IMR-90 (cell line): ENCODE measurements around the gene ZNF423. TPM values are rescaled to one million over a fixed set of nuclear protein-coding genes. Genes with fewer than 3 reads are reported as not detected.

Experiments used
- ATAC-seq: fragments of 200-7000 bp; cut with Tn5 transposase; 2 replicates; pipeline ENCODE4 v1.9.1; 2020; ENCODE audit warnings: low read depth, mild to moderate bottlenecking, moderate library complexity
- BruUV-seq: library from RNA; stranded (reverse); fragments of 400-500 nt; replicated peaks from 2 replicates; lab custom pipeline; 2021; lab: Mats Ljungman, UMichigan
- CTCF ChIA-PET: fragments of 300-600 bp; formaldehyde crosslinking; extraction: SDS; loops from one replicate; lab custom pipeline; 2021; ENCODE audit warnings: antibody characterized with exemption; lab: Yijun Ruan, JAX
- POLR2A ChIA-PET: fragments of 300-600 bp; sonication (Branson Sonifier 250); formaldehyde crosslinking; loops from one replicate; lab custom pipeline; 2022; ENCODE audit warnings: antibody characterized with exemption; ENCODE audit not compliant: unreplicated experiment; lab: Charles Lee
- DNase-seq: peaks from one replicate; pipeline ENCODE4 v3.0.0; 2013
- H2AFZ ChIP-seq: replicated peaks from 2 replicates; pipeline ENCODE3; 2013; ENCODE audit warnings: low read length, mild to moderate bottlenecking; ENCODE audit not compliant: poor library complexity
- H2AK5ac ChIP-seq: 2 replicates; pipeline ENCODE4 v1.6.1; 2013; ENCODE audit warnings: low read depth, low read length, inconsistent platforms
- H2AK9ac ChIP-seq: replicated peaks from 2 replicates; pipeline ENCODE3; 2013; ENCODE audit warnings: mild to moderate bottlenecking, low read depth, low read length, moderate library complexity; ENCODE audit not compliant: poor library complexity
- H2BK120ac ChIP-seq: 2 replicates; pipeline ENCODE4 v1.6.1; 2013; ENCODE audit warnings: low read depth, low read length, inconsistent platforms
- H2BK15ac ChIP-seq: 3 replicates; pipeline ENCODE4 v1.6.1; 2013; ENCODE audit warnings: low read depth, low read length, inconsistent platforms
- H2BK20ac ChIP-seq: 2 replicates; pipeline ENCODE4 v1.6.1; 2013; ENCODE audit warnings: low read depth, mild to moderate bottlenecking, inconsistent platforms, low read length, moderate library complexity
- H2BK5ac ChIP-seq: 2 replicates; pipeline ENCODE4 v1.6.1; 2013; ENCODE audit warnings: mild to moderate bottlenecking, low read depth, low read length, inconsistent platforms; ENCODE audit not compliant: poor library complexity, severe bottlenecking
- H3K14ac ChIP-seq: replicated peaks from 2 replicates; pipeline ENCODE4 v1.6.1; 2013; ENCODE audit warnings: low read depth, low read length, inconsistent platforms
- H3K18ac ChIP-seq: 2 replicates; pipeline ENCODE4 v1.6.1; 2013; ENCODE audit warnings: low read depth, low read length, control low read depth
- H3K23ac ChIP-seq: 2 replicates; pipeline ENCODE4 v1.6.1; 2013; ENCODE audit warnings: low read depth, low read length, inconsistent platforms
- H3K27ac ChIP-seq: 2 replicates; pipeline ENCODE4 v1.5.1; 2013; ENCODE audit warnings: mild to moderate bottlenecking, control low read depth, low read length; ENCODE audit not compliant: insufficient read depth
- H3K27me3 ChIP-seq: 2 replicates; pipeline ENCODE4 v1.6.1; 2013; ENCODE audit warnings: low read length; ENCODE audit not compliant: control insufficient read depth, insufficient read depth
- H3K36me3 ChIP-seq: 2 replicates; pipeline ENCODE4 v1.6.1; 2013; ENCODE audit warnings: low read length, mixed read lengths; ENCODE audit not compliant: control insufficient read depth, insufficient read depth
- H3K4ac ChIP-seq: 2 replicates; pipeline ENCODE4 v1.6.1; 2013; ENCODE audit warnings: low read depth, low read length, inconsistent platforms
- H3K4me1 ChIP-seq: 2 replicates; pipeline ENCODE4 v1.6.1; 2013; ENCODE audit warnings: low read length, mixed read lengths; ENCODE audit not compliant: control insufficient read depth, insufficient read depth
- H3K4me2 ChIP-seq: 2 replicates; pipeline ENCODE4 v1.6.1; 2013; ENCODE audit warnings: low read depth, mild to moderate bottlenecking, control low read depth, low read length, moderate library complexity
- H3K4me3 ChIP-seq: 2 replicates; pipeline ENCODE4 v1.5.1; 2013; ENCODE audit warnings: low read depth, mild to moderate bottlenecking, control low read depth, low read length, moderate library complexity; ENCODE audit not compliant: insufficient read depth
- H3K56ac ChIP-seq: 2 replicates; pipeline ENCODE4 v1.6.1; 2013; ENCODE audit warnings: low read length, inconsistent platforms; ENCODE audit not compliant: insufficient read depth; ENCODE audit errors: extremely low read depth
- H3K79me1 ChIP-seq, 2 experiments: 2 replicates each; pipeline ENCODE4 v1.6.1; 2013; ENCODE audit warnings: low read length in 2 of 2, inconsistent platforms in 1 of 2, low read depth in 1 of 2
- H3K9ac ChIP-seq: 2 replicates; pipeline ENCODE4 v1.6.1; 2013; ENCODE audit warnings: low read depth, low read length, control low read depth
- H3K9me1 ChIP-seq: 2 replicates; pipeline ENCODE4 v1.6.1; 2013; ENCODE audit warnings: low read length, inconsistent platforms; ENCODE audit not compliant: insufficient read depth
- H3K9me3 ChIP-seq: 2 replicates; pipeline ENCODE4 v1.6.1; 2013; ENCODE audit warnings: low read length; ENCODE audit not compliant: control insufficient read depth, insufficient read depth
- H4K20me1 ChIP-seq: 2 replicates; pipeline ENCODE4 v1.6.1; 2013; ENCODE audit warnings: low read length, inconsistent platforms; ENCODE audit not compliant: insufficient read depth
- H4K5ac ChIP-seq: 2 replicates; pipeline ENCODE4 v1.6.1; 2013; ENCODE audit warnings: mild to moderate bottlenecking, low read depth, low read length, control low read depth
- H4K8ac ChIP-seq, 2 experiments: 2 replicates each; pipeline ENCODE4 v1.6.1; 2013; ENCODE audit warnings: low read depth in 2 of 2, low read length in 2 of 2, control low read depth in 1 of 2, inconsistent platforms in 1 of 2
- H4K91ac ChIP-seq: 2 replicates; pipeline ENCODE4 v1.6.1; 2013; ENCODE audit warnings: low read depth, low read length, inconsistent platforms; ENCODE audit not compliant: insufficient read depth
- BHLHE40 ChIP-seq: fragments of 150-350 bp; IDR thresholded peaks from 2 replicates; pipeline ENCODE4 v1.6.1; 2016; ENCODE audit warnings: mild to moderate bottlenecking, low read depth, low read length
- CEBPB ChIP-seq: IDR thresholded peaks from 2 replicates; pipeline ENCODE4 v1.6.1; 2012; ENCODE audit warnings: low read depth, low read length, improper control_type of control experiment
- CHD1 ChIP-seq: IDR thresholded peaks from 2 replicates; pipeline ENCODE4 v1.6.1; 2012; ENCODE audit warnings: low read depth, low read length, improper control_type of control experiment
- FOS ChIP-seq: fragments of 150-350 bp; IDR thresholded peaks from 2 replicates; pipeline ENCODE4 v1.6.1; 2016; ENCODE audit warnings: low read depth, low read length
- MAFK ChIP-seq: IDR thresholded peaks from 2 replicates; pipeline ENCODE4 v1.6.1; 2012; ENCODE audit warnings: low read depth, low read length, improper control_type of control experiment
- MAZ ChIP-seq: IDR thresholded peaks from 2 replicates; pipeline ENCODE4 v1.6.1; 2012; ENCODE audit warnings: low read depth, mild to moderate bottlenecking, low read length, improper control_type of control experiment, moderate library complexity, borderline replicate concordance
- MXI1 ChIP-seq: IDR thresholded peaks from 2 replicates; pipeline ENCODE4 v1.6.1; 2012; ENCODE audit warnings: low read depth, mild to moderate bottlenecking, low read length, moderate library complexity, borderline replicate concordance
- POLR2A ChIP-seq: IDR thresholded peaks from 2 replicates; pipeline ENCODE4 v1.6.1; 2012; ENCODE audit warnings: mild to moderate bottlenecking, low read depth, low read length
- RAD21 ChIP-seq: IDR thresholded peaks from 2 replicates; pipeline ENCODE4 v1.6.1; 2012; ENCODE audit warnings: low read length, improper control_type of control experiment
- RFX5 ChIP-seq: IDR thresholded peaks from 2 replicates; pipeline ENCODE4 v1.8.0; 2012; ENCODE audit warnings: low read depth, mild to moderate bottlenecking, low read length, moderate library complexity
- SMC3 ChIP-seq: fragments of 150-350 bp; IDR thresholded peaks from 2 replicates; pipeline ENCODE4 v1.6.1; 2016; ENCODE audit warnings: low read depth, mild to moderate bottlenecking, antibody characterized with exemption, low read length, moderate library complexity
- WGBS, 2 experiments: methylation state at CpG; one replicate each; pipeline versions ENCODE4 v1.1.5 to v1.1.7; 2013; ENCODE audit warnings: missing lambda C conversion rate in 2 of 2; ENCODE audit not compliant: insufficient read length in 1 of 2; ENCODE audit errors: extremely low coverage in 2 of 2; 5-methylcytosine and 5-hydroxymethylcytosine counted together
- dilution Hi-C: fragments of 300-500 bp; cut with HindIII; formaldehyde crosslinking; loops from one replicate; pipeline ENCODE4 v1.14.3; 2018; ENCODE audit warnings: low sequenced_read_pairs; ENCODE audit not compliant: unreplicated experiment
- in situ Hi-C: fragments of 300-500 bp; cut with MboI; formaldehyde crosslinking; loops from 3 replicates; pipeline ENCODE4 v1.14.3; 2019; ENCODE audit warnings: low sequenced_read_pairs, inconsistent platforms, mixed read lengths
- intact Hi-C: fragments of 100-400 bp; cut with micrococcal nuclease; formaldehyde crosslinking; loops from 2 replicates; pipeline ENCODE4 v1.10.0; 2022
- polyA plus RNA-seq, 3 experiments: library from polyadenylated mRNA; depleted of rRNA; stranded (reverse); fragments of >200 nt; gene quantifications; 2 replicates each; pipeline ENCODE4 v1.2.3, GENCODE V29; 2012; ENCODE audit warnings: low replicate concordance in 1 of 3
- total RNA-seq: library from RNA; depleted of rRNA; stranded (reverse); fragments of >200 nt; gene quantifications from 2 replicates; pipeline ENCODE4 v1.2.3, GENCODE V29; 2012
- TF ChIP-seq, protein P1 (sequence below): conservative IDR thresholded peaks from 2 replicates; pipeline ENCODE4 v1.5.1; 2012; ENCODE audit warnings: mild to moderate bottlenecking, low read depth, low read length, improper control_type of control experiment

Gene ZNF423
- total and polyA plus RNA-seq, 2 of the 4 experiments (the other 2 are of a cell fraction): under 0.01 to 0.10 TPM

DNA sequence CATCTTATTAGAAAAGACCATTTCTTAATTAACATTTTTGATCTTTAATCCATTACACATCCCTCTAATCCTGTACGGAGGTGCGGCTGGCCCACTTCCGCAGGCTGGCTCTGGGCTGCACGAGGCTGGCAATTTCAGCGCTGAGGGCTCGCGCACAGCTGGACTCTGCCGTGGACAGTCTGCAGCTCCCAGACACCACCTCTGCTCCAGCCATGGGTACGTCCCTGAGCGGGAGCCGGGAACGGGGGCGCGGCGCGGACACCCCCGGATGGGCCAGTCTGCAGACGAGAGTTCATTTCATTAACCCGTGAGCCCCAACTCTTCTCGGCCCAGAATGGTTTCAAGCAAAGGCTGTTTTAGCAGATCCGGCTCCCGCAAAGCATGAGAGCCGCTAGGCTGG lies 87.9 kb downstream of the ZNF423 start:
- ATAC-seq (no peak), DNase-seq (no peak)
- H2AFZ ChIP-seq: no peak overlapping the region
- dilution Hi-C loops: no loop called here
- ChIA-PET CTCF (no interaction called here), POLR2A (no interaction called here)
- BruUV-seq: no TSS peak
- no peak overlapping the region for H2BK15ac ChIP-seq
- intact Hi-C loops: no loop called here
- H3K18ac ChIP-seq: no peak overlapping the region
- H2AK5ac ChIP-seq: no peak overlapping the region
- WGBS, 2 experiments: 79% methylated on average over 16 of the region's 23 CpGs; no CpG with 5 or more reads in 1 of the 2 experiments
- H2BK20ac ChIP-seq: no peak overlapping the region
- no peak overlapping the region for H3K4me3 ChIP-seq
- no peaks in the 10 kb centered on the region for H3K9me1 ChIP-seq
- no peaks in the 10 kb centered on the region for H3K27me3 ChIP-seq
- H3K4me1 ChIP-seq: no peaks in the 10 kb centered on the region
- H3K9ac ChIP-seq: no peak overlapping the region
- no peaks in the 10 kb centered on the region for H3K36me3 ChIP-seq
- H3K4me2 ChIP-seq: no peak overlapping the region
- H4K8ac ChIP-seq: no peak overlapping the region
- no peak overlapping the region for H3K23ac ChIP-seq
- no peak overlapping the region for H3K27ac ChIP-seq
- H3K9me3 ChIP-seq: no peaks in the 10 kb centered on the region
- H3K14ac ChIP-seq: no peak overlapping the region
- no peak overlapping the region for H2AK9ac ChIP-seq
- in situ Hi-C loops: no loop called here
- TF ChIP-seq, protein P1, sequence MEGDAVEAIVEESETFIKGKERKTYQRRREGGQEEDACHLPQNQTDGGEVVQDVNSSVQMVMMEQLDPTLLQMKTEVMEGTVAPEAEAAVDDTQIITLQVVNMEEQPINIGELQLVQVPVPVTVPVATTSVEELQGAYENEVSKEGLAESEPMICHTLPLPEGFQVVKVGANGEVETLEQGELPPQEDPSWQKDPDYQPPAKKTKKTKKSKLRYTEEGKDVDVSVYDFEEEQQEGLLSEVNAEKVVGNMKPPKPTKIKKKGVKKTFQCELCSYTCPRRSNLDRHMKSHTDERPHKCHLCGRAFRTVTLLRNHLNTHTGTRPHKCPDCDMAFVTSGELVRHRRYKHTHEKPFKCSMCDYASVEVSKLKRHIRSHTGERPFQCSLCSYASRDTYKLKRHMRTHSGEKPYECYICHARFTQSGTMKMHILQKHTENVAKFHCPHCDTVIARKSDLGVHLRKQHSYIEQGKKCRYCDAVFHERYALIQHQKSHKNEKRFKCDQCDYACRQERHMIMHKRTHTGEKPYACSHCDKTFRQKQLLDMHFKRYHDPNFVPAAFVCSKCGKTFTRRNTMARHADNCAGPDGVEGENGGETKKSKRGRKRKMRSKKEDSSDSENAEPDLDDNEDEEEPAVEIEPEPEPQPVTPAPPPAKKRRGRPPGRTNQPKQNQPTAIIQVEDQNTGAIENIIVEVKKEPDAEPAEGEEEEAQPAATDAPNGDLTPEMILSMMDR: no peak
- TF ChIP-seq MXI1 (no peak), MAZ (no peak), CEBPB (no peak), CHD1 (no peak), RFX5 (no peak), POLR2A (no peak), BHLHE40 (no peak), RAD21 (no peak), MAFK (no peak), FOS (no peak), SMC3 (no peak)
- no peaks in the 10 kb centered on the region for H4K20me1 ChIP-seq
- H3K56ac ChIP-seq: no peak overlapping the region
- no peak overlapping the region for H3K4ac ChIP-seq
- no peak overlapping the region for H4K91ac ChIP-seq
- no peak overlapping the region for H2BK5ac ChIP-seq
- no peaks in the 10 kb centered on the region for H3K79me1 ChIP-seq
- H4K5ac ChIP-seq: no peak overlapping the region
- H2BK120ac ChIP-seq: no peak overlapping the region
